IMR-90 (cell line): Measurements from ENCODE around the gene ELMO1.

ENCODE experiments used
- CEBPB ChIP-seq: IDR thresholded peaks from 2 replicates; pipeline ENCODE4 v1.6.1; 2012; ENCODE audit warnings: low read depth, low read length, improper control_type of control experiment
- FOS ChIP-seq: fragments of 150-350 bp; IDR thresholded peaks from 2 replicates; pipeline ENCODE4 v1.6.1; 2016; ENCODE audit warnings: low read depth, low read length
- POLR2A ChIP-seq: IDR thresholded peaks from 2 replicates; pipeline ENCODE4 v1.6.1; 2012; ENCODE audit warnings: mild to moderate bottlenecking, low read depth, low read length
- SMC3 ChIP-seq: fragments of 150-350 bp; IDR thresholded peaks from 2 replicates; pipeline ENCODE4 v1.6.1; 2016; ENCODE audit warnings: low read depth, mild to moderate bottlenecking, antibody characterized with exemption, low read length, moderate library complexity
- TF ChIP-seq, protein P1 (sequence below): conservative IDR thresholded peaks from 2 replicates; pipeline ENCODE4 v1.5.1; 2012; ENCODE audit warnings: mild to moderate bottlenecking, low read depth, low read length, improper control_type of control experiment

DNA sequence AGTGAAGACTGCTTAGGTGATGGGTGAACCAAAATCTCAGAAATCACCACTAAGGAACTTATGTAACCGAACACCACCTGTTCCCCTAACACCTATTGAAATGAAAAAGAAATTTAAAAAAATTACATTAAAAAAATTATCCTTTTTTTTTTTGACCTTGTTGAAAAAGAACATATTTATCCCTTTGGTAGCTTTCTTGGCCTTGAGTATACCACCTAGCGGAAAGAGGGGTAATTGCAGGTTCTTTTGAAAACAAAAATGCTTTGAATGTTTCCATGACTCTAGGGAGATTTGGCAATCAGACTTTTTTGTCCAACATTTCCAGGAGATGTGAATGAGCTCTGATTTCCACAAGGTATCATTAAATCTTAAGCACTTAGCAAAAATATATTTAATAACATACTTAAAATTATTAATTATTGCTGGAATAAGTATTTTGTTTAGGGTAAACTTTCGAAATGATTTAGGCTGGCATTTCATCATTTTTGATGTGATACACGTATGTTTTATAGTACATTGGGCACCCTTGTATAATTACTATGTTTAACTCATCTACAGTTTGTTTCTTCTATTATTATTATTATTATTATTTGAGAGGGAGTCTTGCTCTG, 47.0 kb upstream of the ELMO1 start:
- TF ChIP-seq POLR2A (no peak), CEBPB (no peak), SMC3 (no peak), FOS (no peak)
- TF ChIP-seq, protein P1, sequence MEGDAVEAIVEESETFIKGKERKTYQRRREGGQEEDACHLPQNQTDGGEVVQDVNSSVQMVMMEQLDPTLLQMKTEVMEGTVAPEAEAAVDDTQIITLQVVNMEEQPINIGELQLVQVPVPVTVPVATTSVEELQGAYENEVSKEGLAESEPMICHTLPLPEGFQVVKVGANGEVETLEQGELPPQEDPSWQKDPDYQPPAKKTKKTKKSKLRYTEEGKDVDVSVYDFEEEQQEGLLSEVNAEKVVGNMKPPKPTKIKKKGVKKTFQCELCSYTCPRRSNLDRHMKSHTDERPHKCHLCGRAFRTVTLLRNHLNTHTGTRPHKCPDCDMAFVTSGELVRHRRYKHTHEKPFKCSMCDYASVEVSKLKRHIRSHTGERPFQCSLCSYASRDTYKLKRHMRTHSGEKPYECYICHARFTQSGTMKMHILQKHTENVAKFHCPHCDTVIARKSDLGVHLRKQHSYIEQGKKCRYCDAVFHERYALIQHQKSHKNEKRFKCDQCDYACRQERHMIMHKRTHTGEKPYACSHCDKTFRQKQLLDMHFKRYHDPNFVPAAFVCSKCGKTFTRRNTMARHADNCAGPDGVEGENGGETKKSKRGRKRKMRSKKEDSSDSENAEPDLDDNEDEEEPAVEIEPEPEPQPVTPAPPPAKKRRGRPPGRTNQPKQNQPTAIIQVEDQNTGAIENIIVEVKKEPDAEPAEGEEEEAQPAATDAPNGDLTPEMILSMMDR = peak; percentile 52
